Spinal cord (tissue), 10 donors: ENCODE measurements around the gene NPAS4. TPM values are rescaled to one million over a fixed set of nuclear protein-coding genes. Genes with fewer than 3 reads are reported as not detected.
"Not testable (repeated sequence)": the region's sequence is repeated elsewhere in the genome, so short reads cannot be mapped to it uniquely, and the experiment has no call there.

Experiments
- DNase-seq, 6 donors: peaks; one replicate each; pipeline versions ENCODE4 v3.0.0 to v3.0.0-alpha.2; 2013 to 2015; ENCODE audit warnings: low spot score in 6 of 6, low read depth in 4 of 6
- H3K27ac ChIP-seq: one replicate; pipeline ENCODE4 v1.5.1; 2013; ENCODE audit warnings: low read depth, low read length, control low read depth
- H3K27me3 ChIP-seq: one replicate; pipeline ENCODE4 v1.6.1; 2013; ENCODE audit warnings: low read length; ENCODE audit not compliant: control insufficient read depth, insufficient read depth
- H3K36me3 ChIP-seq: one replicate; pipeline ENCODE4 v1.6.1; 2013; ENCODE audit warnings: low read length; ENCODE audit not compliant: control insufficient read depth, insufficient read depth
- H3K4me1 ChIP-seq: one replicate; pipeline ENCODE4 v1.6.1; 2013; ENCODE audit warnings: low read length; ENCODE audit not compliant: control insufficient read depth, insufficient read depth
- H3K4me3 ChIP-seq: one replicate; pipeline ENCODE4 v1.5.1; 2013; ENCODE audit warnings: low read depth, low read length, control low read depth
- H3K9me3 ChIP-seq: one replicate; pipeline ENCODE4 v1.6.1; 2013; ENCODE audit warnings: low read length; ENCODE audit not compliant: control insufficient read depth, insufficient read depth
- WGBS: methylation state at CpG from one replicate; pipeline ENCODE4 v1.1.5; 2013; ENCODE audit warnings: missing lambda C conversion rate; ENCODE audit not compliant: insufficient coverage; 5-methylcytosine and 5-hydroxymethylcytosine counted together
- long read RNA-seq, 4 donors: transcript quantifications; one replicate each; lab custom pipeline, GENCODE V29; 2026
- polyA plus RNA-seq, 2 donors: library from polyadenylated mRNA; unstranded; fragments of 120-200 nt; gene quantifications; one replicate each; pipeline ENCODE4 v1.2.1, GENCODE V29; 2013; ENCODE audit not compliant: insufficient read length in 2 of 2
- total RNA-seq, 2 donors: library from RNA; depleted of rRNA in 1 of 2; stranded (reverse); fragments of 120-200 nt in 1 of 2; fragments of >200 nt in 1 of 2; gene quantifications; one replicate each; pipeline versions ENCODE4 v1.2.3 to v1.2.4, GENCODE V29; 2013 to 2014
- donor health status: healthy.

Gene NPAS4
- total RNA-seq: 1 to 10 TPM in 1 of 2 donors, under 1 TPM in 1; 0.11 to 1.8 TPM
- polyA plus RNA-seq: under 1 TPM; 0.33 to 0.44 TPM
- long read RNA-seq, donor 1: 0 reads
- long read RNA-seq, donor 2: 0 reads
- long read RNA-seq, donor 3: 0 reads
- long read RNA-seq, donor 4: 0 reads

DNA sequence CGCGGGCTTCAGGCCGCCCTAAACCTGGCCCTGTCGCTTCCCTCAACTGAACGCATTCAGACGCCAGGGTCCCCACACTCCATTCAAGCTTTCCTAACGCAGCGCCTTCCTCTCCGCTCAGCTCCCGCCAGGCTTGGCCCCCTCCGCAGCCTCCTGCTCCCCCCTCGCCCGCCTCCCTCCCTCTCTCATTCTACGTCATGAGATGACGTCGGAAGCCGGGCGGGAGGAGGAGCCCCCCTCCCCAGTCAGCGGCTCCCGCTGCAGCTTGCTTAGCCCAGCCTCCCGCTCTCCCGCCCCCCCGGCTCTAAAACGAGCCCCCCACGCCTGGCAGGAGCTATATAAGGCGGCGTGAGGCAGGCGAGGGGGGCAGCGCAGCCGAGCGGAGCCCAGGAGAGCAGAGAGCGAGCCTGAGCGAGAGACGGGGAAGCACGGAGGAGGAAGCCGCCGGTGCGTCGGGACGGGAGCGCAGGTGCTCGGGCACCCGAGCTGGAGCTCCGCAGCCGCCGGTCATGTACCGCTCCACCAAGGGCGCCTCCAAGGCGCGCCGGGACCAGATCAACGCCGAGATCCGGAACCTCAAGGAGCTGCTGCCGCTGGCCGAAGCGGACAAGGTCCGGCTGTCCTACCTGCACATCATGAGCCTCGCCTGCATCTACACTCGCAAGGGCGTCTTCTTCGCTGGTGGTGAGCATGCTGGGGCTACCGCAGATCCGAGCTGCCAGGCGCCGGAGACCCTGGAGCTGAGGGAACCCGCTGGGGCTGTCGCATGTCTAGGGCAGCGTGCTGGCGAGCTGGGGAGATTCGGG is at the start of gene NPAS4:
TSS of gene NPAS4 (plus strand) at position 365 of the 806 bp plus-strand sequence. CDS start at position 510, 145 bp downstream.
- peaks cover 26% of the 10 kb centered on the region for H3K27me3 ChIP-seq
- 3% methylated on average over 64 of the region's 71 CpGs for WGBS
- H3K9me3 ChIP-seq: no peaks in the 10 kb centered on the region
- DNase-seq: peak in 4 of 6 donors; percentile 62 to 97 (median 83)
- H3K4me1 ChIP-seq: peaks cover 49% of the 10 kb centered on the region
- peaks cover 15% of the 10 kb centered on the region for H3K36me3 ChIP-seq
- H3K4me3 ChIP-seq: peak within 1 kb of the TSS; percentile 24
- no peak within 1 kb of the TSS for H3K27ac ChIP-seq

DNA sequence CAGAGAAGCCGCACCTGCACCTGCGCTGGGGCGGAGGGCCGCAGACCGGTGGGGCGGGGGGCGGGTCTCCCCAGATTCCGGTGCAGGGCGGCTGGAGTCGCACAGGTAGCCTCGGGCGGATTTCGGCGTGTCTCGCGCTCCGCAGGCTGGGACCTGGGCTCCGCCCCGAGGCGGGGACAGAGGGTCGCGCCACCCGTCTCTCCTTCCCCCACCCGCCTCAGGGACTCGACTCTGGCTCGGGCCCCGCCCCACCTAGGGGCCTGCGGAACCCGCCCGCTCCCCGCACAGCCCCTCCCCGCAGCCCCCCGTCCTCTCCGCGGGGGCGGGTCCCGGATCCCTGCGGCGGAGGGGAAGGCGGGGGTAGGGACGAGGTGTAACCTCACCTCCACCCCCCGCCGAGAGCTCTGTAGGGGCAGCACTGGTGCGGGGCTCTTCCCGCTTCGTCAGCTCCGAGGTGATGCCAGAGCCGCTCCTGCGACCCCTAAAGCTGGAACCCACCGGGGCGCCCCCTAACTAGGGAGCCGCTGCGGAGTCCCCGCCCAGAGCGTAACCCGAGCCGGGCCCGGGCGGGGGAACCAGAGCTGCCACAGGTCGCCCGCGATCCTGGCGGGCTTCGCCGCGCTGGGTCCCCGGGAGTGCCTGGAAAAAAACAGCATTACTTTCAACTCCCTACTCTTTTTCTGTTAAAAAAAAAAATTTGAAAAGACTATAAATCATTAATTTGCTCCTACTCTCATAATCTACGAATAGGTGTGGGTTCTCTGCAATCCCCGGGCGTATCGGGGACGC is 49.0 kb upstream of the NPAS4 start, which contains the start of gene SLC29A2:
TSS of gene SLC29A2 (minus strand) at position 134 of the 789 bp plus-strand sequence. CDS start 169 bp downstream, outside the sequence.
- Histone ChIP-seq H3K9me3 (no peaks in the 10 kb centered on the region), H3K27me3 (peaks cover 2% of the 10 kb centered on the region), H3K36me3 (peaks cover 19% of the 10 kb centered on the region), H3K4me1 (peaks cover 31% of the 10 kb centered on the region), H3K27ac (no peak within 1 kb of the TSS), H3K4me3 (peak within 1 kb of the TSS; percentile 52)
- peak in 2 of 6 donors; percentile 75 to 85 for DNase-seq
- 0% methylated on average over 51 of the region's 72 CpGs for WGBS

DNA sequence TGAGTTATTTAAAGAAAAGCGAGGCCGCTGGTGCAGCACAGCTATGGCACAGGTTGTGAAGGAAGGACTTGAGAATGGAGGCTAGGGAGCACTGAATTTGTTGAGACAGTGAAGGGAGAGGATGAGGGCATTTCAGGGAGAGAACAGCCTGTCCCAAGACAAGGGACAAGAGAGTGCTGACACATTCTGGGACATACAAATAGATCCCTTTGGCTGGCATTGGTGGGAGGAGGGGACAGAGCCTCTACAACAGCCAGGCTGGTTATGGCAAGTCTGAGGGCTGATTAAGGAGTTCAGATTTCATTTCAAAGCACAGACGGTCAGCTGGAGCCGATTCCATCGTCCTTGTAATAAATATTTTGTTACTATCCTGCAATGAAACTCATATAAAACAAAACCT is 47.6 kb upstream of the NPAS4 start:
- DNase-seq: no peak
- Histone ChIP-seq H3K27ac (no peak overlapping the region), H3K9me3 (no peaks in the 10 kb centered on the region), H3K4me1 (peaks cover 31% of the 10 kb centered on the region), H3K4me3 (no peak overlapping the region), H3K36me3 (peaks cover 14% of the 10 kb centered on the region), H3K27me3 (peaks cover 2% of the 10 kb centered on the region)
- 86% methylated on average over 1 of the region's 5 CpGs for WGBS

DNA sequence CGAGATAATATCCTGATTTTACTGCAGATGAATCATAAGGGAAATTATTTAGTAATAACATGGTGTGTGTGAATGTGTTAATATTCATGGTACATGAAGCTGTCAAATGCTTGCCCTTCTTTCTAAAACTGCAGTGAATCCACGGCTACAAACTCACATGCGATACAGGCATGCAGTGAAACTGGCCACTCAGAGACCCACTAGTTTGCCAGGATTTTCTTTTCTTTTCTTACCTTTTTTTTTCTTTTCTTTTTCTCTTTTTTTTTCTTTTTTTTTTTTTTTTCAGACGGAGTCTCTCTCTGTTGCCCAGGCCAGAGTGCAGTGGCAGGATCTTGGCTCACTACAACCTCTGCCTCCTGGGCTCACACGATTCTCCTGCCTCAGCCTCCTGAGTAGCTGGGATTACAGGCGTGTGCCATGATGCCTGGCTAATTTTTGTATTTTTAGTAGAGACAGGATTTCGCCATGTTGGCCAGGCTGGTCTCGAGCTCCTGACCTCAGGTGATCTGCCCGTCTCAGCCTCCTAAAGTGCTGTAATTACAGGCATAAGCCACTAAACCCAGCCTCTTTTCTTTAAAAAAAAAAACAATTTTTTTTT is 47.0 kb upstream of the NPAS4 start:
- H3K36me3 ChIP-seq, DNase-seq, H3K27ac ChIP-seq, H3K27me3 ChIP-seq, H3K9me3 ChIP-seq, H3K4me3 ChIP-seq: not testable (repeated sequence)
- 80% methylated on average over 7 of the region's 9 CpGs for WGBS
- peaks cover 31% of the 10 kb centered on the region for H3K4me1 ChIP-seq

DNA sequence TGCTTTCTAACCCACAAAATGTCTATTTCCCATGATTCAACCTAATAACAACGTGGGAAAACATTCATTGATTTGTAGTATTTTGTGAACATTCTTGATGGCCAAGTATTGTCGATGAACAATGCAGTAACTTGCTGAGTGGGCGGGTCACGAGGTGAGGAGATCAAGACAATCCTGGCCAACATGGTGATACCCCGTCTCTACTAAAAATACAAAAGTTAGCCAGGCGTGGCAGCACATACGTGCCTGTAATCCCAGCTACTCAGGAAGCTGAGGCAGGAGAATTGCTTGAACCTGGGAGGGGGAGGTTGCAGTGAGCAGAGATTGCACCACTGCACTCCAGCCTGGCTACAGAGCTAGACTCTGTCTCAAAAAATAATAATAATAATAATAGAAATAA is 40.6 kb upstream of the NPAS4 start:
- not testable (repeated sequence) for H3K27ac ChIP-seq, H3K27me3 ChIP-seq, H3K4me3 ChIP-seq, H3K9me3 ChIP-seq, H3K4me1 ChIP-seq, H3K36me3 ChIP-seq, DNase-seq
- 0% methylated on average over 2 of the region's 7 CpGs for WGBS

DNA sequence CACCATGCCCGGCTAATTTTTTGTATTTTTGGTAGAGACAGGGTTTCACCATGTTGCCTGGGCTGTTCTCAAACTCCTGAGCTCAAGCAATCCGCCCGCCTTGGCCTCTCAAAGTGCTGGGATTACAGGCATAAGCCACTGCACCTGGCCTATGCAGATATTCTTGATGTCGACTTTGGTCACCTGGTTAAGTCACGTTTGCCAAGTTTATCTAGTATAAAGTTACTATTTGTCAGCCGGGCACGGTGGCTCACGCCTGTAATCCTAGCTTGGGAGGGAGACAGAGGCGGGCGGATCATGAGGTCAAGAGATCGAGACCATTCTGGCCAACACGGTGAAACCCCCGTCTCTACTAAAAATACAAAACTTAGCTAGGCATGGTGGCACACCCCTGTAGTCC is 36.5 kb upstream of the NPAS4 start:
- not testable (repeated sequence) for H3K4me1 ChIP-seq
- 98% methylated on average over 5 of the region's 13 CpGs for WGBS

DNA sequence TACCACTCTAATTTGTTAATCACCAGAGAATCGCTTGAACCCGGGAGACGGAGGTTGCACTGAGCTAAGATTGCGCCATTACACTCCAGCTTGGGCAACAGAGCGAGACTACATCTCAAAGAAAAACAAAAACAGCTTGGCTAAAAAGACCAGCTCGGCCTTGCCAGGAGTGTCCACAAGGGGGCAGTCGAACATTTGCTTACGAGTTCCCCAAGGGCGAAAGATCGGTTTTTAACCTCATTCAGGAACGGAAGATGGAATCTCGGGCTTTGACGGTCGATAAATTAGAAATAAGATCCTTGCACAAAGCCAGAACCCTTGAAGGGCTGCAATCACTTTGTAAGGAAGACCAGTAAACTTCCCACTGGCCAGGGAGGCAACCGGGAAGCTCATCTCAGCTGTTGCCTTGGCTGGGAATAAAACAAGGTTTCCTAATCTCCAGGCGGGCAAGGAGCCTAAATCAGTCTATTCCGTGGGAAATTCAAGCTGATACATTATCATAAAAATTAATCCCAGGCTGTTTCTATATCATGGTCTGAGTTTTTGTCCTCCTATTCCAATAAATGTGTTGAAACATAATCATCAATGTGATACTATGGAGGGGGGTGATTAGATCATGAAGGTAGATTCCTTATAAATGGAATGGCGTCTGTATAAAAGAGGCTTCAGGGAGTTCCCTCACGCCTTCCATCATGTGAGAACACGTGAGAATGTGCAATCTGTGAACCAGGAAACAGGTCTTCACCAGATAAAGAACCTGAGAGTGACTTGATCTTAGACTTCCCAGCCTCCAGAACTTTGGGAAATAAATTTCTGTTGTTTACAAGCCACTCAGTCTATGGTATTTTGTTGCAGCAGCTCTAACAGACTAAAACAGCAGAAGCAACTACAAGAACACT is 34.4 kb upstream of the NPAS4 start:
- peak; percentile 72 to 96 (median 79) for DNase-seq

More for the DNA sequence above, 36.5 kb upstream of the NPAS4 start:
- not testable (repeated sequence) for H3K4me3 ChIP-seq, H3K27me3 ChIP-seq, H3K9me3 ChIP-seq, H3K36me3 ChIP-seq, H3K27ac ChIP-seq, DNase-seq

DNA sequence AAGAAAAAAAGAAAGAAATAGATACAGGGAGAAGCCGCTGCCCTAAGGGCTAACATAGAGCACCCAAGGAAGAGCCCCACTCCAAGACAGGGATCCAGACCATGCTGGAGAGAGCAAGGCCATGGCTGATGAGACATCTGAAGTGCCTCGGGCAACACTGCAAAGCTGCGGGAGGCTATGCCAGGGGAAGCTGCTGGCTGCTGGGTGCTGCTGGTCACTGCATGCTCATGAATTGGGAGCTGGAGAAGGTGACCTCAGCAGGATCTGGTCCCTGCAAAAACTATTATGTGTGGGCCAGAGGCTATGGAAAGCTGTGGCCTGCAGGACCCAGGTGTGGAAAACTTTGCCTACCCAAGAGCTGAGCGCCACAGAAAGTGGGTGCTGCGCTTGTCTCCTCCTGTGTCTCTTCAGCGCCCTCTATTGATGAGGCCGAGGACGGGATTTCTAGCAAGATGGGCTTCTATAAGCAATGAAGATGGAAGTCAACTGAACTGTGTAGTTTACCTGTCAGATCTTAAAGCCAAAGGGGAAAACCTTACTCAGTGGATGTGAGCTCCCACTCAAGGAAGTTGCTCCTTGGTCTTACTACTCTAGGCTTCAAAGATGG is 32.0 kb upstream of the NPAS4 start:
- WGBS: 32% methylated on average over 8 of the region's 8 CpGs
- Histone ChIP-seq H3K9me3 (no peaks in the 10 kb centered on the region), H3K27ac (no peak overlapping the region), H3K27me3 (peaks cover 2% of the 10 kb centered on the region), H3K4me1 (peaks cover 6% of the 10 kb centered on the region), H3K36me3 (no peaks in the 10 kb centered on the region), H3K4me3 (no peak overlapping the region)
- peak in 2 of 6 donors; percentile 43 to 59 for DNase-seq

More for the DNA sequence above, 34.4 kb upstream of the NPAS4 start:
- Histone ChIP-seq H3K27me3 (no peaks in the 10 kb centered on the region), H3K9me3 (no peaks in the 10 kb centered on the region), H3K27ac (no peak overlapping the region), H3K4me1 (peaks cover 6% of the 10 kb centered on the region), H3K36me3 (no peaks in the 10 kb centered on the region), H3K4me3 (no peak overlapping the region)
- 4% methylated on average over 15 of the region's 20 CpGs for WGBS
